Psoas muscle (tissue), 8 donors: ENCODE results near the gene KCND3. TPM values are rescaled to one million over a fixed set of nuclear protein-coding genes. Genes with fewer than 3 reads are reported as not detected.
A peak's percentile ranks its signal among the peaks of the same experiment; 100 is the strongest.

Experiments
- ATAC-seq, 4 donors: fragments of 200-7000 bp; cut with Tn5 transposase; one replicate each; pipeline ENCODE4 v1.9.1; 2020; ENCODE audit warnings: moderate library complexity in 3 of 4, mild to moderate bottlenecking in 2 of 4
- DNase-seq, 2 donors: peaks; one replicate each; pipeline ENCODE4 v3.0.0-alpha.2; 2020
- H3K27ac ChIP-seq: fragments of 200-600 bp; one replicate; pipeline ENCODE4 v1.8.0; 2022
- H3K27me3 ChIP-seq, 3 donors: fragments of 200-600 bp in 1 of 3; one replicate each; pipeline versions ENCODE4 v1.6.1 to v1.8.0; 2013 to 2022; ENCODE audit warnings: low read length in 2 of 3, mild to moderate bottlenecking in 2 of 3, moderate library complexity in 1 of 3; ENCODE audit not compliant: insufficient read depth in 3 of 3
- H3K36me3 ChIP-seq, 2 donors: fragments of 200-600 bp in 1 of 2; one replicate each; pipeline versions ENCODE4 v1.6.1 to v1.8.0; 2013 to 2022; ENCODE audit warnings: low read depth in 1 of 2, mild to moderate bottlenecking in 1 of 2, moderate library complexity in 1 of 2; ENCODE audit not compliant: insufficient read depth in 1 of 2
- H3K4me1 ChIP-seq: fragments of 200-600 bp; one replicate; pipeline ENCODE4 v1.8.0; 2022
- H3K4me3 ChIP-seq: fragments of 200-600 bp; one replicate; pipeline ENCODE4 v1.8.0; 2022; ENCODE audit warnings: mild to moderate bottlenecking
- H3K9me3 ChIP-seq: fragments of 200-600 bp; one replicate; pipeline ENCODE4 v1.8.0; 2022
- WGBS, 3 donors: extraction: QIAGEN DNeasy Blood & Tissue Kit; methylation state at CpG; one replicate each; pipeline versions ENCODE4 v1.1.6 to v1.1.7; 2013; 5-methylcytosine and 5-hydroxymethylcytosine counted together
- intact Hi-C, 2 donors: fragments of 100-400 bp; cut with DNase I; formaldehyde crosslinking; loops; one replicate each; pipeline versions ENCODE4 v1.11.0 to v1.14.2; 2022
- polyA plus RNA-seq, 3 donors: library from polyadenylated mRNA; stranded (reverse); fragments of 200-250 nt; gene quantifications; one replicate each; pipeline ENCODE4 v1.2.3, GENCODE V29; 2013
- total RNA-seq, 4 donors: library from RNA; stranded (reverse); fragmentation: NEBNext Ultra II Directional in 2 of 4; extraction: Animal tissue kit (Norgen Biotek cat#: 25700) in 2 of 4; gene quantifications; one replicate each; pipeline versions ENCODE4 v1.2.1 to v1.2.4, GENCODE V29; 2021 to 2023
- TF ChIP-seq, protein P1 (sequence below): fragments of 200-600 bp; IDR thresholded peaks from one replicate; pipeline ENCODE4 v1.8.0; 2022; ENCODE audit warnings: antibody characterized with exemption
- donor health status: healthy with polysubstance abuse.
- donor health status: DM: no; HTN: no; CAD: no; lungs with moderate emphysema.
- donor health status: Bipolar disorder and iron deficiency.
- donor health status: healthy.
- donor health status: DM: yes; HTN: yes; CAD: no.
- donor health status: DM: no; HTN: no; CAD: no.
- donor health status: DM: no; HTN: no; CAD: no.
- donor health status: DM: yes; HTN: yes; CAD: no.

KCND3 gene
- total and polyA plus RNA-seq, 7 donors, result 0.53 to 4.1 (median 1.3) TPM

DNA sequence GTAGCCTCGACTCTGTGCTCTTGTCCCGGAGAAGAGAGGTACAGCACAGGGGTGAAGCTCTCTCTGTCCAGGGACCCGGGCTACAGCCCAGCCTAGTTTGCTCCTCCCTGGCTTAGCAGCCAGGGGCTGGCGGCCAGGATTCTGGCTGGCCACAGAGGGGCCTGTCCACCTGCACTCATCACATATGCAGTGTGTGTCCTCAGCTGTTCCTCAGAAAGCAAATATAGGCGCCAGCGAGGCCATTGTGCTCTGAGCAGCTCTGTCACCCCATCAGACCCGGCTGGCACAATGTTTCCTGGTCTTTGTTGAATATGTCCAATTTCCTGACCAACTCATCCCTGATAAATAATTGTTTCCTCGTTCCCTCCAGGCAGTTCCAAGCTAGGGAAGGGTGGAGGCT lies 28.5 kb downstream of the KCND3 start:
- Histone ChIP-seq H3K27me3 (no peaks in the 10 kb centered on the region), H3K9me3 (no peaks in the 10 kb centered on the region), H3K4me3 (no peak overlapping the region), H3K36me3 (no peaks in the 10 kb centered on the region), H3K4me1 (peaks cover 28% of the 10 kb centered on the region), H3K27ac (no peak overlapping the region)
- no peak for DNase-seq
- TF ChIP-seq, protein P1, sequence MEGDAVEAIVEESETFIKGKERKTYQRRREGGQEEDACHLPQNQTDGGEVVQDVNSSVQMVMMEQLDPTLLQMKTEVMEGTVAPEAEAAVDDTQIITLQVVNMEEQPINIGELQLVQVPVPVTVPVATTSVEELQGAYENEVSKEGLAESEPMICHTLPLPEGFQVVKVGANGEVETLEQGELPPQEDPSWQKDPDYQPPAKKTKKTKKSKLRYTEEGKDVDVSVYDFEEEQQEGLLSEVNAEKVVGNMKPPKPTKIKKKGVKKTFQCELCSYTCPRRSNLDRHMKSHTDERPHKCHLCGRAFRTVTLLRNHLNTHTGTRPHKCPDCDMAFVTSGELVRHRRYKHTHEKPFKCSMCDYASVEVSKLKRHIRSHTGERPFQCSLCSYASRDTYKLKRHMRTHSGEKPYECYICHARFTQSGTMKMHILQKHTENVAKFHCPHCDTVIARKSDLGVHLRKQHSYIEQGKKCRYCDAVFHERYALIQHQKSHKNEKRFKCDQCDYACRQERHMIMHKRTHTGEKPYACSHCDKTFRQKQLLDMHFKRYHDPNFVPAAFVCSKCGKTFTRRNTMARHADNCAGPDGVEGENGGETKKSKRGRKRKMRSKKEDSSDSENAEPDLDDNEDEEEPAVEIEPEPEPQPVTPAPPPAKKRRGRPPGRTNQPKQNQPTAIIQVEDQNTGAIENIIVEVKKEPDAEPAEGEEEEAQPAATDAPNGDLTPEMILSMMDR, result no peak
- ATAC-seq, result peak; percentile 65 to 77 (median 72)
- 15 to 22% (median 17%) methylated on average over 6 to 8 of the region's 8 CpGs for WGBS, 3 donors
- intact Hi-C loops, result no loop called here

DNA sequence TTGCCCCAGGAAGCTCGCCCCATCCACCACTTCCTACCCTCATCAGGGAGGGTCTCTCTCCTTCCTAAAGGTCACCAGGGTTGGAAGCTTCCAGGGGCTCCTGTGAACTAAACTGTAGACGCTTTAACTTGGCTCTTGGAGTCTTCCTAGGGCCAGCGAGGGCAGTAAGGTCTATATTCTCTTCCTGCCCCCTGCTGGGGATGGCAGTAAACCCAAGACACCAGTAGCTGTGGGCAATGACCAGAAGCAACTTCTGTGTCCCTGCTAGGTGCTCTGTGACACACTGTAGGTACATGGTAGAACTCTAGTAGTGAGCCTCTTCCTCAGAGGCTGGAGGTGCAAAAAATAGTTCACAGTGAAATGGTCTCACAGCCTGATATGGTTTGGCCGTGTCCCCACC lies 30.0 kb downstream of the KCND3 start:
- Histone ChIP-seq H3K4me3 (no peak overlapping the region), H3K4me1 (peaks cover 31% of the 10 kb centered on the region), H3K27ac (no peak overlapping the region), H3K36me3 (no peaks in the 10 kb centered on the region), H3K9me3 (no peaks in the 10 kb centered on the region), H3K27me3 (no peaks in the 10 kb centered on the region)
- DNase-seq (no peak), ATAC-seq (peak; percentile 46 to 61 (median 46))
- WGBS, 3 donors, result 77 to 82% (median 80%) methylated on average over 4 of the region's 4 CpGs
- TF ChIP-seq, protein P1, result peak; percentile 35
- intact Hi-C loops, result no loop called here

DNA sequence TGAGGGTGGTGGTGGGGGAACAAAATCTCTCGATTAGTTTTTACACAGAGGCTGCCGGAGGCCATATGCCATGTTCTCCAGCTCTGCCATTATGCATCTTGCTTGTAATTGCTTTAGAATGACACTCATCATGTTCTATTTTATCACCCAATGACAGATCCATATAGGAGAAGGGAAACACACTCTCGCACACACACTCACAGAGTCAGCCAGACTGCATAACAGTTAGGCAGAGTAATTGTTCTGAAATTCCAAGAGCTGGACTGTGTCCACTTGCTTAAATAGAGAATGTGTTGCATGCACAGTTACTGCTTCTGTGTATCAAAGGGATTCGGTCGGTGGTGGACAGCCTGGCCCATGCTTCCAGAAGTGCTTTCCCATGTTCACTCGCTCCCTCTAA lies 30.6 kb downstream of the KCND3 start:
- intact Hi-C loops, result no loop called here
- no peak overlapping the region for H3K27ac ChIP-seq
- ATAC-seq (peak in 2 of 4 donors; percentile 19 to 28), DNase-seq (no peak)
- no peaks in the 10 kb centered on the region for H3K27me3 ChIP-seq
- H3K4me1 ChIP-seq, result peaks cover 31% of the 10 kb centered on the region
- no peaks in the 10 kb centered on the region for H3K36me3 ChIP-seq
- WGBS, 3 donors, result 71 to 84% (median 80%) methylated on average over 6 of the region's 6 CpGs
- no peaks in the 10 kb centered on the region for H3K9me3 ChIP-seq
- no peak overlapping the region for H3K4me3 ChIP-seq
- TF ChIP-seq, protein P1, result no peak

DNA sequence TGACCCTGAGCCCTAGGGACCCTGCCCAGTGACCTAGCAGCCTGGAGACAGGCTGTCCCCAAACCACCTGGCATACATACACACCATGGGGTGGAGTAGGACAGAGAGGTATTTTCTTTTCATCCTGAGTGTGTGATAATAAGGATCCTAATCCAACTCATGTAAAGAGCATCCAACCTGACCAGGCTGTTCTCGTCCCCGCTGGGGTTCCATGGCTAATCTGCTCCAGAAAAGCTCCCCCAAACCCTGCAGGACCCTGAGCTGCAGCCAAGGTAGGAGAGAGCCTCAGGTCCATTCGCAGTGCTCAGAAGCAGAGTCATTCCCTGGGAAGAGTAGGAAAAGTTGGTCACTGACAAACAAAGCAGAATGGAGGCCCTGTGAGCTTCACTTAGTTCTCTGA lies 31.4 kb downstream of the KCND3 start:
- no peaks in the 10 kb centered on the region for H3K9me3 ChIP-seq
- H3K4me3 ChIP-seq, result no peak overlapping the region
- no peak for ATAC-seq
- intact Hi-C loops, result no loop called here
- H3K27me3 ChIP-seq, result no peaks in the 10 kb centered on the region
- peaks cover 35% of the 10 kb centered on the region for H3K4me1 ChIP-seq
- WGBS, 3 donors, result 90 to 98% (median 95%) methylated on average over 3 of the region's 3 CpGs
- no peak overlapping the region for H3K27ac ChIP-seq
- TF ChIP-seq, protein P1, result no peak
- no peak for DNase-seq
- H3K36me3 ChIP-seq, result no peaks in the 10 kb centered on the region

DNA sequence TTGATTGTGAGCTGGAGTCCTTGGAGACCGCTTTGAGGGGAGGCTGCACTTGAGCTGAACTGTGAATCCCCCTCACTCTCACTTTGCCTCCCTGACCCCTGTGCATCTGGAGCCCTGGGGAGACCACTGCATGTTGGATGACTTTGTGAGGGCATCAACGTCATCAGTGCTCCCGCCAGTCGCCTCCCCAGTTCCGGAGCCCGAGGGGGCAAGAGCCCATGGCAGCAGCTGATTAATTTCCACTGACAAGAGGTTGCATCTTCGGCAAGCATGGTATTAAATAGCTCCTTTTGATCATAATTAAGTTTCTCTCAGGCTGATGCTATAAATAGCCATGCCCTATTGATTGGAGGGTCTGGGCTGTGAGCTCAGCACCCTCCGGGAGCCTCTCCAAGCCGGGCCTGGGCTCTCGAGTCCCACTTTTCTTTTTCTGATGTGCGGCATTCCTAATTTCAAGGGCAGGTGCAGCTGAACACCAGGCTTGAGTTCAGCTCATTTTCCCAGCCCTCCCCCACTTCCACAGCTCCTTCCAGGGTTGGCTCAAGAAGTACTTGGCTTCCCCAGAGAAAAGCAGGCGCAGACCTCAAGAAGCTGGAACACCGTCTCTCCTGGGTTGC lies 33.2 kb downstream of the KCND3 start:
- no peaks in the 10 kb centered on the region for H3K27me3 ChIP-seq
- no peak overlapping the region for H3K27ac ChIP-seq
- peaks cover 46% of the 10 kb centered on the region for H3K4me1 ChIP-seq
- no peak overlapping the region for H3K4me3 ChIP-seq
- intact Hi-C loops, result no loop called here
- no peaks in the 10 kb centered on the region for H3K9me3 ChIP-seq
- DNase-seq, result no peak
- WGBS, 3 donors, result 60 to 72% (median 61%) methylated on average over 13 of the region's 13 CpGs
- H3K36me3 ChIP-seq, result no peaks in the 10 kb centered on the region
- ATAC-seq, result peak in 1 of 4 donors; percentile 33
- TF ChIP-seq, protein P1, result no peak
